ENCODE measurements around the gene PLA2G10. TPM values are rescaled to one million over a fixed set of nuclear protein-coding genes. Genes with fewer than 3 reads are reported as not detected.
A peak's percentile ranks its signal among the peaks of the same experiment; 100 is the strongest.

Gene PLA2G10
- polyA plus RNA-seq, 1 experiment: not detected

GRCh38 chr16:14667347-14668266 lies 26.5 kb downstream of the PLA2G10 start:
- no peak overlapping the region for H3K4me3 ChIP-seq (ENCODE audit: low read depth, low read length)
- ChIA-PET POLR2A (interaction anchor here (0.5 kb wide), 1 partner anchor 78 kb away, joined by 3 read pairs; no protein-coding TSS in a partner anchor), CTCF (no interaction called here)
- no peaks in the 10 kb centered on the region for H3K27me3 ChIP-seq (ENCODE audit: control insufficient read depth, insufficient read depth, low read length)
- H3K27ac ChIP-seq (ENCODE audit: low read depth, low read length): no peak overlapping the region
- DNase-seq (ENCODE audit: low read depth, low spot score): no peak
- no peaks in the 10 kb centered on the region for H3K9me3 ChIP-seq (ENCODE audit: control insufficient read depth, insufficient read depth, low read length)
- no peak for TF ChIP-seq CTCF (IDR thresholded peaks at IDR 0.05; ENCODE audit: low read depth, low read length)

GRCh38 chr16:14658063-14658462 lies 36.0 kb downstream of the PLA2G10 start:
- Histone ChIP-seq H3K27me3 (ENCODE audit: control insufficient read depth, insufficient read depth, low read length) (no peaks in the 10 kb centered on the region), H3K9me3 (ENCODE audit: control insufficient read depth, insufficient read depth, low read length) (no peaks in the 10 kb centered on the region), H3K4me3 (ENCODE audit: low read depth, low read length) (no peak overlapping the region), H3K27ac (ENCODE audit: low read depth, low read length) (no peak overlapping the region)
- no peak for DNase-seq (ENCODE audit: low read depth, low spot score)
- ChIA-PET POLR2A (no interaction called here), CTCF (interaction anchor here (0.6 kb wide), 1 partner anchor 511 kb away, joined by 3 read pairs; no protein-coding TSS in a partner anchor)
- TF ChIP-seq CTCF (IDR thresholded peaks at IDR 0.05; ENCODE audit: low read depth, low read length): no peak

DNA sequence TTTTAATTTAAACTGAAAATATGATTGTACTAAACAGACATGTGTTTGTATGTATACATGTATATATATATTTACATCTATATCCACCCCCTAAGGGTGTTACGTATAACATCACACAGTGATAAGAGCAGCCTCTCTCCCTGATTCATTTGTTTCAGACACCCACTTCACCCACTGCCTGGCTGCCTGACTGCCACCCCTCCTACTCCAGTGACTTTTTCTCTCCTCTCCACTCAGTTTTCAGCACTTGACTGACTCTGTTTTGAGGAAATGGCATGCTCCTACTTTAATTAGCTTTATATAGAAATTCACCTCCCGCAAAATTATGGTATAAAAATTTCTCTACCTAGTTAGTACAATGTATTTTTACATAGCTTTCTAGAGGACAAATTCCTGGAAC lies 41.4 kb downstream of the PLA2G10 start:
- no peak for DNase-seq (ENCODE audit: low read depth, low spot score)
- no peaks in the 10 kb centered on the region for H3K9me3 ChIP-seq (ENCODE audit: control insufficient read depth, insufficient read depth, low read length)
- no peak overlapping the region for H3K4me3 ChIP-seq (ENCODE audit: low read depth, low read length)
- H3K27ac ChIP-seq (ENCODE audit: low read depth, low read length): no peak overlapping the region
- no peak for TF ChIP-seq CTCF (IDR thresholded peaks at IDR 0.05; ENCODE audit: low read depth, low read length)
- ChIA-PET CTCF (no interaction called here), POLR2A (no interaction called here)
- no peaks in the 10 kb centered on the region for H3K27me3 ChIP-seq (ENCODE audit: control insufficient read depth, insufficient read depth, low read length)

DNA sequence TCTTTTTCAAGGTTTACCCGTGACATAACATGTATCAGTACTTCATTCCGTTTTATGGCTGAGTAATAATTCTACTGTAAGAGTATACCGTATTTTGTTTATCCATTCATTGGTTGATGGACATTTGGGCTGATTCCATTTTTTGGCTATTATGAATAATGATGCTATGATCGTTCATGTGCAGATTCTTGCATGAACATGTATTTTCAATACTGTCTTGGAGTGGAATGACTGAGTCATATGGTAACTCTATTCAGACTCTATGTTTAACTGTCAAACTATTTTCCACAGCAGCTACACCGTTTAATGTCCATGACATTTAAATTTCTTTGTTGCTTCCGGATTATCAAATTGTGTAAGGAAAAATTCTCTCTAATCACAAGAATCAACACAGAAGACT lies 43.5 kb downstream of the PLA2G10 start:
- no peaks in the 10 kb centered on the region for H3K27me3 ChIP-seq (ENCODE audit: control insufficient read depth, insufficient read depth, low read length)
- H3K27ac ChIP-seq (ENCODE audit: low read depth, low read length): no peak overlapping the region
- DNase-seq (ENCODE audit: low read depth, low spot score): no peak
- TF ChIP-seq CTCF (IDR thresholded peaks at IDR 0.05; ENCODE audit: low read depth, low read length): no peak
- H3K9me3 ChIP-seq (ENCODE audit: control insufficient read depth, insufficient read depth, low read length): no peaks in the 10 kb centered on the region
- H3K4me3 ChIP-seq (ENCODE audit: low read depth, low read length): no peak overlapping the region
- ChIA-PET POLR2A (interaction anchor here (0.7 kb wide), 1 partner anchor 12 kb away, joined by 3 read pairs; no protein-coding TSS in a partner anchor), CTCF (no interaction called here)

DNA sequence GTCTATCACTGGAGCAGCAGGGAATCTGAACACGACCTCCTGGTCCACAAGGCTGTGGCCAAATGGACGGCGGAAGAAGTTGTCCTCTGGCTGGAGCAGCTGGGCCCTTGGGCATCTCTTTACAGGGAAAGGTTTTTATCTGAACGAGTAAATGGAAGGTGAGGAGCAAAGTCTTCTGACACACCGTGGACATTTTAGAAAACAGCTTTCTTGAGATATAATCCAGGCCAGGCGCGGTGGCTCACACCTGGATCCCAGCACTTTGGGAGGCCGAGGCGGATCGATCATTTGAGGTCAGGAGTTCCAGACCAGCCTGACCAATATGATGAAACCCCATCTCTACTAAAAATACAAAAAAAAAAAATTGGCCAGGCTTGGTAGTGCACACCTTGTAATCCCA lies 44.3 kb downstream of the PLA2G10 start:
- H3K9me3 ChIP-seq (ENCODE audit: control insufficient read depth, insufficient read depth, low read length): no peaks in the 10 kb centered on the region
- no peak overlapping the region for H3K4me3 ChIP-seq (ENCODE audit: low read depth, low read length)
- ChIA-PET POLR2A (interaction anchor here (0.7 kb wide), 1 partner anchor 13 kb away, joined by 3 read pairs; no protein-coding TSS in a partner anchor), CTCF (no interaction called here)
- peak overlapping the region; percentile 11 for H3K27ac ChIP-seq (ENCODE audit: low read depth, low read length)
- DNase-seq (ENCODE audit: low read depth, low spot score): no peak
- TF ChIP-seq CTCF (IDR thresholded peaks at IDR 0.05; ENCODE audit: low read depth, low read length): no peak
- H3K27me3 ChIP-seq (ENCODE audit: control insufficient read depth, insufficient read depth, low read length): no peaks in the 10 kb centered on the region

All from AG04450 (cell line).